Loucy (cell line): ENCODE measurements around the gene PON2.

Experiments used
- EZH2phosphoT487 ChIP-seq: fragments of 200-600 bp; IDR thresholded peaks from 2 replicates; pipeline ENCODE4 v1.6.1; 2018; ENCODE audit warnings: antibody characterized with exemption, mild to moderate bottlenecking, moderate library complexity, borderline replicate concordance
- TF ChIP-seq, protein P1 (sequence below): fragments of 200-600 bp; sonication (generic); conservative IDR thresholded peaks from 2 replicates; pipeline ENCODE4 v1.5.1; 2014; ENCODE audit warnings: mild to moderate bottlenecking, antibody characterized with exemption, low read length

DNA sequence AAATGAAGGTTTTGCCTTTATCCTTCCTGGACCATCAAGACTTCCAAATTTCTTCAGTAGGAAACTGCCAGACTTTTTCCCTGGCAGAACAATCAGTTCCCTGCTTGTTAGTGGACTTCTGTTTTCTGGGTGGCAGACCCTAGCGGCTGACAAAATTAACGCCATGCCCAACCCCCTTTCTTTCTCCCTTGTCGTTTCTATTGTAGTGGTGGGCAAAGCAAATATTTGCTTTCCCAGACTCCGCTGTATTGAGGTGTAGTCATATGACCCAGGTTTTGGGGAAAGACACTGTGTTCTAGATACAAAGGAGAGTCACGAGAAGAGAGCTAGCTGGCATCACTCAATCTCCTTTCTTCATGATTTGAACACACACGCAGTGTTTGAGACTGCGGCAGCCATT, 7.7 kb downstream of the PON2 start:
- TF ChIP-seq, protein P1, sequence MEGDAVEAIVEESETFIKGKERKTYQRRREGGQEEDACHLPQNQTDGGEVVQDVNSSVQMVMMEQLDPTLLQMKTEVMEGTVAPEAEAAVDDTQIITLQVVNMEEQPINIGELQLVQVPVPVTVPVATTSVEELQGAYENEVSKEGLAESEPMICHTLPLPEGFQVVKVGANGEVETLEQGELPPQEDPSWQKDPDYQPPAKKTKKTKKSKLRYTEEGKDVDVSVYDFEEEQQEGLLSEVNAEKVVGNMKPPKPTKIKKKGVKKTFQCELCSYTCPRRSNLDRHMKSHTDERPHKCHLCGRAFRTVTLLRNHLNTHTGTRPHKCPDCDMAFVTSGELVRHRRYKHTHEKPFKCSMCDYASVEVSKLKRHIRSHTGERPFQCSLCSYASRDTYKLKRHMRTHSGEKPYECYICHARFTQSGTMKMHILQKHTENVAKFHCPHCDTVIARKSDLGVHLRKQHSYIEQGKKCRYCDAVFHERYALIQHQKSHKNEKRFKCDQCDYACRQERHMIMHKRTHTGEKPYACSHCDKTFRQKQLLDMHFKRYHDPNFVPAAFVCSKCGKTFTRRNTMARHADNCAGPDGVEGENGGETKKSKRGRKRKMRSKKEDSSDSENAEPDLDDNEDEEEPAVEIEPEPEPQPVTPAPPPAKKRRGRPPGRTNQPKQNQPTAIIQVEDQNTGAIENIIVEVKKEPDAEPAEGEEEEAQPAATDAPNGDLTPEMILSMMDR = no peak
- TF ChIP-seq EZH2phosphoT487 = no peak
